ENCODE data around the gene ERG.

Gene ERG

GRCh38 chr21:38330666-38331065 lies 167.6 kb downstream of the ERG start:
- DNase-seq (ENCODE audit: low spot score): no peak
